NAMALWA (cell line): ENCODE results near the gene ZDHHC3.

Experiments used
- DNase-seq: peaks from one replicate; pipeline ENCODE4 v3.0.0-alpha.2; 2015; ENCODE audit warnings: low spot score

ZDHHC3 gene

DNA sequence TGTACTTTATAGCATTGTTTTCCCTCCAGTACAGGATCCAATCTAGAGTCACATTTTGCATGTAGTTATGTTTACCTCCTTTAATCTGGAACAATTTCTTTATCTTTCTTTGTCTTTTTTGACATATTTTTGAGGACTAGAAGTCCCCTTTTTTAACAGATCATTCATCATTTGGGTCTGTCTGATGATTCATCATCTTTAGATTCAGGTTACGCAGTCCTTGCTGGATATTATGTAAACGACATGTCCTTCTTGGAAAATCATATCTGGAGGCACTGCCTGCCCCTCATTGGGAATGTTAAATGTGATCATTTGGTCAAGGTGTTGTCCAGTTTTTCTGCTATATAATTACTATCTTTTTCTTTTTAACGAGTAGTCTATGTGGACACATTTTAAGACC, 83.3 kb downstream of the ZDHHC3 start:
- DNase-seq = no peak

DNA sequence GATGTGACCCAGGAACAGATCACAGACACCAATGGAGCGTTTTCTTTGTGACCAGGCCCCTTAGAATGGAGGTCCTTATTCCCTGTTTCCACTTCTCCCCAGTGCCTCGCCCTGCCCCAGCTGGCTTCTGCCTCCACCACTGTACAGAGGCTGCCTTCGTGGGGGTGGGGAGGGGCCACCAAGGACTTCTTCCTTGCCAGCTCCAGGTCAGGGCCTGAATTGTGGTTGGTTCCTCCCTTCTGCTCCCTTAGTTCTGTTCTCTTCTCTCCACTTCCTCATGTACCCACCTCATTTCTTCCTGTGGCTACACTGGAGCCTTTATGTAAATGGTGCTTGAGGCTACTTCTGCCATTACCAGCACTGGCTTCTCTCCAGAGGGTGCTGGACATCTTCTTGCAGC, 85.1 kb downstream of the ZDHHC3 start:
- DNase-seq = no peak

DNA sequence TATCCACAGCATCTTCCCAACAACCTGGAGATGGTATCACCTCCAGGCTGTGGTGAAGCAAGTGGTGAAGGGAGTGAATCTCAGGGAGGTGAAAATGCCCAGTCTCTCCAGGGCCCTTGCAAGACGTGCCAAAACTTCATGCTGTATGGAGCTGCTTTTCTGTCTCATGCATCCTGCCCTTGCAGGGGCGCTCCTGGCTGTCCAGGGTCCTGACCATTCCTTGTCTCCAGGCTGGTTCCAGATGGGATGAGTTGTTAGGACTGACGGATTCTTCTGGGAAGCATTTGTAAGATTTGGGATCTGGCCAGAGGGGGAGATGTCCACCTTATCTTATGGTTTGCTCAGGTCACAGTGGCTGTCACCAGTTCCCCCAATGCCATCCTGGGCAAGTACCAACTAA, 85.7 kb downstream of the ZDHHC3 start:
- DNase-seq = no peak

DNA sequence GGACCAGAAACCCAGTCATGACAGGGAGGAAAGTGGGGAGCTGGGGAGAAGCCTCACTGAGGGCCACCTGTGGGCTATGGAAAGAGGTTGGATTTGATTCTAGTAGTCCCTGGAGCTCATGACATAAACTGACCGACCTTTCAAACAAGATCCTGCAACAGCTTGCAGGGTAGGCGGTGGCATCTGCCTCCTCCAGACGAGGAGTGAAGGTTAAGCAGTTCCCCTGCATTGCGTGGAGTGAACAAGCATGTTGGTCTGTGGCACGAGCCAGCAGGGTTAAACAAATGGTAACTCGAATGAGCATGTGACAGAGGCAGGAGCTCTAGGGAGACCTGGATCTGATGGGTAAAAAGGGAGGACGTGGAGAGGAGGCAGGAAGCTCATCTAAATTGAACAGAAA, 88.9 kb downstream of the ZDHHC3 start:
- DNase-seq = no peak

DNA sequence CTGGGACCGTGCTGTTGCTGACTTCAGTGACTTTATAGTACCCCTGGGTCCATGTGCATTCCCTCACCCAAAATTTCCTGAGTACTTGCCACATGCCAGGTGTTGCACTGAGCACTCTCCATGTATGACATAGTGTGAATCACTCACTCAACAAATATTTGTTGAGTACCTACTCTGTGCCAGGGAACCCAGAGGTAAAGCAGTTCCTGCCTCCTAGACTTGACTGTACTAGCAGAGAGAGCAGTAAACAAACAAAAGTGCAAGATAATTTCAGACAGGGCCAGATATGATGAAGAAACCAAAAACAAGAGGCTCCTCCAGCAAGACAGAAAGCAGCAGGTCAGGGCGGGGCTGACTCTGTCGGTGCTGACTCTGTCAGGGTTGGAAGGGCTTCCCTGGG, 89.4 kb downstream of the ZDHHC3 start:
- no peak for DNase-seq

DNA sequence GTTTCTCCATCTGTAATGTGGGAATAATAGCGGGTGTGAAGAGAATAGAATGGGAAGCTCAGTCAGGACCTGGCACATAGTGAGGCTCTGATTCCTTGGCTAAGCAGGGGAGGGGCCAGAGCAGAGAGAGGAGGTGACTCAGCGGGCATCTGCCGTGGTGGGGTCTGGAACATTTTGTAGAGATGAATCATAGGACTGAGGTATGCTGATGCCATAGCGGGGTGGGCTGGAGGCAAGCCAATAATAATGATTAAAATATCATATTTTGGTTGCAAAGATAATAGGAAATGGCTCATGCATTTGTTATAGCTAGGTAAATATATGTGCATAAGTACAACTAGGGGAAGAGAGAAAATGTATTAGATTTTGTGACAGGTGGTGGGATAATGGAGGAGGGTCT, 90.4 kb downstream of the ZDHHC3 start:
- no peak for DNase-seq

DNA sequence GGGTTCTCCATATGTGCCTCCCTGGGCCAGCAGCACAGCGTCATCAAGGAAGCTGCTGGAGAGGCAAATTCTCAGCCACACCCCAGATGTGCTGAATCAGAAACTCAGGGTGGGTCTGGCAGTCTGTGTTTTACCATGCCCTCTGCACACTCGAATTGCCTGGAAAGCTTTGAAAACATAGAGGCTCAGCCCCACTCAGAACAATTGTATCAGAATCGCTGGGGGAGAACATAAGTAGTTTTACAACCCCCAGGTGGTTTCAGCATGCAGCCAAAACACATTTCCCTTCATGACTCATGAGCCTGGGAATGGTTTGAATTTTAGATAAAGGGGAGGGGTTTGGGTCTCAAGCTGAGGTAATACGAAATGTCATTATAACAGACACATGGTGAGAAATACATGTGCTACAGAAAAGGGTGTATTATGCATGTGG, 92.0 kb downstream of the ZDHHC3 start:
- DNase-seq = no peak

DNA sequence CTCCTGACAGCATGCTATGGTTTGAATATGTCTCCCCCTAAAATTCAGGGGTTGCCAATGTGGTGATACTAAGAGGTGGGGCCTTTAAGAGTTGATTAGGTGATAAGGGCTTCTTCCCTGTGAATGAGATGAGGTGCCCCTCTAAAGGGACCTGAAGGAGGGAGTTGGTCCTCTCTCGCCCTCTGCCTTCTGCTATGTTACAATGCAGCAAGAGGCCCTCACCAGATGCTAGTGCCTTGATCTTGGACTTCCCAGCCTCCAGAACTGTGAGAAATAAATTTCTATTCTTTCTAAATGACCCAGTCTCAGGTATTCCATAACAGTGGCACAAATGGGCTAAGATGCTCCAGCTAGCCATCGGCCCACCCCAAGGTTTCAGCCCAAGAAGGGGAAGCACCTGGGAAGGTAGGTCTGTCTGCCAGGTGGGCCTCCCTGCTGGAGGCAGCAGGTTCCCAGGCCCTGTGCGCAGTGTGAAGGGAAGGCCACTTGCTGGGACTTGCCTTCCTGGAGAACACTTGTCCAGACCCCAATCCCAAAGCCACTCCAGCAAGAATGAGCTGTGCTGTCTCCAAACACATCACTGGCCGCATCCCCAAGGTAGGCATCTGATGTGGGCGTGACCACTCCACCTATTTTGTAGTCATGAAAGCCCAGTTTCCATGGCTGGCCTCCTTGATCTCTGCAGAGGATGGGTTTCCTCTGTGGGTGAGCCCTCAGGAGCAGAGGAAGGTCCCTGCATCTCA, 92.6 kb downstream of the ZDHHC3 start:
- DNase-seq = no peak

DNA sequence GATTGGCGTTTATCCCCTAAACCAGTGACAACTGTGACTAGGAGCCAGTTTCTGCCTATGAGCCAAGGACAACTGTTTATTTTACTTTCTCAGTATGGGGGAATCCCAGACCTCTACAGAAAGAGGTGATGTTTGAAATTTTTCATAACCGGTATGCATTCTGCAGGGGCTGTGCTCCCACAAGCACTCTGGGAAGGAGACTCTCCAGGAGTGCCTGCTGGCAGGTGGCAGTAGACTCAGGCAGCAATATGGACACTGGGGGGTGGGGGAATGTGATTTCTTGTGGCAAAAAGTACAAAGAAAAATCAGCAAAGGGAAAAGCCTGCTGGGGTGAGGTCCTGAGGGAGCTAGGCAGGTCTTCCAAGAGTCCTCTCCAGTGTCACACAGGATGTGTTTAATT, 95.7 kb downstream of the ZDHHC3 start:
- DNase-seq = no peak

DNA sequence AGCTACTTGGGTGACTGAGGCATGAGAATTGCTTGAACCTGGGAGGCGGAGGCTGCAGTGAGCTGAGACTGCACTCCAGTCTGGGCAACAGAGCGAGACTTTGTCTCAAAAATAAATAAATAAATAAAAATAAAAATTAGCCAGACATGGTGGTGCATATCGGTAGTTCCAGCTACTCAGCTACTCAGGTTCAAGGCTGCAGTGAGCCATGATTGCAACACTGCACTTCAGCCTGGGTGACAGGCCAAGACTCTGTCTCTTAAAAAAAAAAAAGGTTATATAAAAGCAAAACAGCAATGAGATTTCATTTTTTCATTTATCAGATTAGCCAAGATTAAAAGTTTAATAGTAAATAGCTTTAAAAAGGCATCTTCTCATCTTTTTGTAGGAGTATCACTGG, 98.6 kb downstream of the ZDHHC3 start:
- DNase-seq = no peak

DNA sequence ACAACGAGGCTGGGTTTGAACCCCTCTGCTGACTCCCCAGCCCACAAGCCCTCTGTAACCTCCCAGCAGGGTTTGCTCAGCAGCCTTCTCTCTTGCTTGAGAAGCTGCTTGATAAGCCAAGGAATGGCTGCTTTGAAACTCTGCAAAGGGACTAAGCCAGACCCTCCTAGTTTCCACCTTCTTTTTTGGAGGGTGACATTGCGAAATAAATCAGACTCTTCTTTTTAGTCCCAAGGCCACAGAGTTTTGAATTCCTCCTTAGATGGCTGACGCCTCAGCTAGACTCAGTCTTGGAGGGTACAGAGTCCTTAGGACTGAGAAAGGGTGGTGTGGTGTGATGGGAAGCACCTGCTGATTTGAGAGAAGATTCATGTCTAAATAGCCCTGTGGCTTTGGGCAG, 100.4 kb downstream of the ZDHHC3 start:
- DNase-seq = no peak
